HG02623 (cell line): Measurements from ENCODE around the gene COL25A1.

ENCODE experiments used
- ATAC-seq: cut with Tn5 transposase; IDR thresholded peaks from one replicate; pipeline ENCODE4 v1.9.1; 2021; ENCODE audit warnings: moderate library complexity; ENCODE audit not compliant: unreplicated experiment

Gene COL25A1

DNA sequence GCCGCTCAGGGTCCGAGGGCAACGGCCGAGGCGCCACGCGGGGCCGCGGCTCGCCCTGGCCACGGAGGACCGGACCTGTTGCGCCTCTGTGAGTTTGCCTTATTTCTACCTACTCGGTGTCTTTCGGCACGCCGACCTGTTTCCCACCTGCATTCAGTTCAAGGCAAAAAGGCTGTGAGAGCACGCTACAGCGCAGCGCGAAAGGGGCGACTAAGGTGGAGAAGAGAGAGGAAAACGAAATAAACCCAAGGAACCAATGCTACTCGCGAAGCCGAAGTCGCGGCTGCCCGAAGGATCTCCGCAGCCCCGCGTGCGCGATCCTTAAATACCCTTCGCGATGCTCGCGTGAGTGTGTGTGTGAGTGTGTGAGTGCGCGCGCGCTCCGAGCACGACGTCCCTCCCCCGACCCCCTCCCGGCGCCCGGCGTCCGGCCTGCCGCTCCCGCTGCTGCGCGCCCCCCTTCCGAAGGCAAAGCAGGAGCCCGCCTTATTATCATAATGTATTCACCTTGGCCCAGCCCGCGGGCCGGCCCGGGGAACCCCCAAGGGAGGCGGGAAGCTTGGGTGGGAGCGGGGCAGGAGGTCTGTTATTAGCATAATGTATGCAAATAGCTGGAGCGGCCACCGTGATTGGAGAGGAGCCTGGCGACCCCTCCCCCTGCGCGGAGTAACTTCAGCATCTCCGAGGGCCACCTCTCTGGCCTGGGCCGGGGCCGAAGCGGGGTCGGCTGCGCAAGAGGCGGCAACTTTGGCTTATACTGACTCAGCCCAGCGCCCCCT is at the start of gene COL25A1:
Gene COL25A1 (minus strand): TSS at position 298 of the 779 bp plus-strand sequence.
- no peak for ATAC-seq

- ATAC-seq = no peak
Observed at GRCh38 chr4:109350121-109350520, 47.7 kb upstream of the COL25A1 start.

- ATAC-seq = no peak
Observed at GRCh38 chr4:109334129-109335105, 32.0 kb upstream of the COL25A1 start.

GRCh38 chr4:109332926-109333464 is 30.5 kb upstream of the COL25A1 start:
- ATAC-seq = no peak

DNA sequence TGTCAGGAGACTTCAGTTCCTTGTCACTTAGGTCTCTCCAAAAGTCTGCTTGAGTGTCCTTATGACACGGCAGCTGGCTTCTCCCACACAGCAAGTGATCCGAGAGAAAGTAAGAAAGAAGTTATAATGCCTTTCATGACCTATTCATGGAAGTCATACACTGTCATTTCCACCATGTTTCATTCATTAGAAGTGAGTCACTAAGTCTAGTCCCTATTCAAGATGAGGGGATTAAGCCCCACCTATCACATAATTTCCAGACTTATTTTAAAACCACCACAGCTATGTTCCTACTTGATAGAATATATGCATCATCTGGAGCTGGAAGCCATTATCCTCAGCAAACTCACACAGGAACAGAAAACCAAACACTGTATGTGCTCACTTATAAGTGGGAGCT is 25.2 kb upstream of the COL25A1 start:
- no peak for ATAC-seq

DNA sequence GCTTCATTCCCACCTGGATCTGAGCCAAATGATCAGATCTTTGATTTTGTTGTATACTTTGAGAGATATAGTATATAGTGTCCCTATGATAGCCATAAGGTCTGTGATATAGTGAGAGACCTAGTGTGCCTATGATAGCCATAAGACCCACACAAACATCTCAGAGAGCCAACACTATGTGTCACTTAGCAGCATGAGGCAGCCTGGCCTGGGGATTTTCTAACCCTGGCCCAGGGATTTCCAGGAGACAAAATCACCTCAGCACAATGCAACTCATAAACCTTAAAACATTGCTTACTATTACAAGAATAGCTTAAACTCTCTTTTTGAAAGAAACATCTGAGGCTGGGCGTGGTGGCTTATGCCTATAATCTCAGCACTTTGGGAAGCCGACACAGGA is 23.2 kb upstream of the COL25A1 start:
- ATAC-seq = no peak

- ATAC-seq = no peak
Observed at GRCh38 chr4:109323348-109323747, 20.9 kb upstream of the COL25A1 start.

GRCh38 chr4:109321232-109321631 is 18.8 kb upstream of the COL25A1 start:
- peak; percentile 37 for ATAC-seq

DNA sequence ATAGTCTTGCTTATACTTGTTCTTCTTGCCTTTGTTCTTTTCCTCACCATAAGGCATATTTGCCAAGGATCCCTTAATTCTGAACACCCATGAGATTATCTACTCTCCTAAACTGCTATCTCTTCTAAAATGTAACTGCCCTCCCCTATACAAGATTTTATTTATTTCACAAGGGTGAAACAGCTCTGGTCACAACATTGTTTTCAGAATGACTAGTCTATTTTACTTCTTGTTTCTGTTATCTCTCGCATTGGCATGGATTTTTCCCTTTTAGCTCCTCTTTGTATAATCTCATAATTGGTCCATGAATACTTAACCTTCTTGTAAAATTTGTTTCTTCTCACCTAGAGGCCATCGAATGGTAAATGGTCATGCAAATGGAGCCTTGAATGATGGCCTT is 17.2 kb upstream of the COL25A1 start:
- no peak for ATAC-seq

- ATAC-seq = no peak
Observed at GRCh38 chr4:109319156-109319555, 16.7 kb upstream of the COL25A1 start.

DNA sequence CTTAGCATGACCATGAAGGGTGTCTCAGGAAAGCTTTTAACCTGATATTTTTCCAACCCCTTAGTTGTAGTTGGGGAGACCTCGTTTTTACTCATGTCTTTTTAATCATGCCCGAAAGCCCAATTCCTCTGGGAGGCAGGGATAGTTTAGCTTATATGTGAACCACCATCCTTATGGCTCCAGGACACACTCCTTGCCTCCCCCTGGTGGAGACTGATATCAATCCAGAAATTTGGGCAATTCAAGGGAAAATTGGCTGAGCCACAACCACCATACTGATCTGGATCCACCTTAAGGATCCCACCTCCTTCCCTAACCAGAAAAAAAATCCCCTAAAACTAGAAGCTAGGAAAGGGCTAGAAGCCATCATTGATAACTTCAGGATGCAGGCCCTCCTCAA is 13.4 kb upstream of the COL25A1 start:
- no peak for ATAC-seq

DNA sequence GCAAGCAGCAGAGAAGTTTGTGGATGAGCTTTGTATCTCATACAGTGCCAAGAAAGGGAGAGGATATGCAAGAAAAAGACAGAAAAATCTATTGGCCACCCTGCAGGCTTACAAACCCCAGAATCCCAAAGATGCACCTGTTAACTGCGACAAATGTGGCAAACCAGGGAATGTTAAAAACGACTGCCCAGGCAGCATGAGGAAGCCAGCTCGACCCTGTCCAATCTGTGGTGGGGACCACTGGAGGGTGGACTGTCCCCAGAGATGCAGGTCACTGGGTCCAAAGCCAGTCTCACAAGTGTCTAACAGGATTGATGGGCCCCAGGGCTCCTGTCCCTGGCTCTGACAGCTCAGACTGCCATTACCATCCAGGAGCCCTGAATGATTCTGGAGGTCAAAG is 12.9 kb upstream of the COL25A1 start:
- no peak for ATAC-seq

DNA sequence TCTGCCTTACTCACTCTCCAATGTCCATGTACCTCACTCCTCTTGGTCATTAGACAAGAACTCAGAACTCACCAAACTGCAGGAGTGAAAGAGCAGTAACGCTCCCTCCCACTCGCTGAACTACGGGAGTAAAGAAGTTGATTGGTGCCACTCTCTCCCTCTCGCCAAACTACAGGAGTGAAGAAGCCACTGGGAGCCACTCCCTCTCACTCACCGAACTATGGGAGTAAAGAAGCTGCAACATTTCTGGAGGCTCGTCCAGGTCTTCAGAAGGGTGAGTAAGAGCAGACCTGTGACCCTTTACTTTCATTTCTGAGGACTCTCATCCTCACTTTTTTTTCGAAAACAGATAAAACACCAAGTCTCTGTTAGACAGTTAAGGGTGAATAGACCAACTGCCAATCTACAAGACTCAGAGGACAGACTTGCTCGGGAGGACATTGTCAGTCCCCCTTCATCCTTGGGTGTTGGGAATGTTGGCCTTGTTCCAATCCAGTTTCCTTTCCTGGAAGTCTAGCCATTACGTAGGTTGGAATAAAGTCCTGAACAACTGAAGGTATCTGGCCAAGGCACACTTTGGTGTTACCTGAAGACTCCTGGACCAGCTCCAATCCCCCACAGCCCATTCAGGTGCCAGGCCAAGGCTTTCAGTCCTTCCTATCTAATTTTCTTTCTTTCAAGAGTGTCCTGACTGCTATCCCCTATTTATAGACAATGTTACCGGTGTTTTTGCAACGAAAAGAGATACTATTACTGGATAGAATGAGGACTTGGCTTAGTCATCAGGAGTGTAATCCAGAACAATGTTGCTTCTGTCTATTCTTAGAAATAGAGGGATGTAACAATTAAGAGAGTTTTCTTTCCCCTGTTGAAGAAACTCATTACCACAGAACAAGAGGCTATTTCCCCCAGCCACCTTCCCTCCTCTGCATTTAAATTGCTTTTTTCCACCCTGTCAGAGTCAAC is 11.0 kb upstream of the COL25A1 start:
- ATAC-seq = no peak

- ATAC-seq = no peak
Observed at GRCh38 chr4:109303140-109303496, 660 bp upstream of the COL25A1 start.

- no peak for ATAC-seq
Observed at GRCh38 chr4:109301651-109302360, 652 bp downstream of the COL25A1 start.

GRCh38 chr4:109298279-109299010 is 4.0 kb downstream of the COL25A1 start:
- ATAC-seq = no peak

DNA sequence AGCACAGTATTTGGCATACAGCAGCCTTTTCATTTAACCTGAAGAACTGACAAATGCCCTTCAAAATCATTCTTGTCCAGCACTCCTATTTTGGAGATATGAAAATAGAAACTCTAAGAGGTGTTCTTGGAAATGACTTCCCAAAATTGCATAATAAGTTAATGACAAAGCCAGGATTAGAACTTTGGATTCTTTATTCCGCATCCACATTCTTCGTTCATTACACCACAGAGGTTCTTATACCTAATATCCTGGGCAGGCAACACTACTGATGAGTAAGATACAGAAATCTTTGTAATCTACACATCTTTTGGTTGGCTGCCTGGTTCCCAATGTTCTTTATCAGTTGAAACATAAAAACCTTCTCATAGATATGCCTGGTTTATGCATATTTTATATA is 5.9 kb downstream of the COL25A1 start:
- ATAC-seq = no peak

- ATAC-seq = no peak
Observed at GRCh38 chr4:109295081-109295480, 7.4 kb downstream of the COL25A1 start.

DNA sequence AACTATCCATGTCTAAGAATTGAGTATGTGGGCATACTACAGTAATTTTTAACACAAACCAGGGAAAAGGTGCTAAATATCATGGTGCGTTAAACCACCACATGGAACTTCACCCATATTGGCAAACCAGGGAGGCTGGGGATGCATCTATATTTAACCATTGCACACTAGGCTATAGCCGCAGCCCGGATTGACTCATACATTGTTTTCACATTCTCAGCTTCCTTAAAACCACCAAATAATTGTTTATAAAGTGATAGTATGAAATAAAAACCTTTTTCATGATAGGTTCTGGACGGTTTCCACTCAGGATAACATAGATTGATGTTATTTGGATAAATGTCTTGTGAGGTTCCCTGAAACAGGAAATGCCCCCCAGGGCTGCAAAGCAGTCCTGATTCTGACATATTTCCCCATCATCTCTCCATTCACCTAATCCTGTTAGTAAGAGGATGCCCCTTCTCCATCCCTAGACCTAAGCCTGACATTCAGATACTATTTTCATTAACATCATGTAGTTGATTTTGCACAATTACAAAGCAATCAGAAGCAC is 7.9 kb downstream of the COL25A1 start:
- no peak for ATAC-seq
